ENCODE measurements around the gene LIN7A. TPM values are rescaled to one million over a fixed set of nuclear protein-coding genes. Genes with fewer than 3 reads are reported as not detected.
A peak's percentile ranks its signal among the peaks of the same experiment; 100 is the strongest.

The LIN7A gene
- total and polyA plus RNA-seq, 9 donors = 2.6 to 13.1 (median 6.6) TPM

GRCh38 chr12:80838708-80839107 lies 99.0 kb downstream of the LIN7A start:
- 15 to 22% (median 19%) methylated on average over 1 of the region's 1 CpG for WGBS, 3 donors

DNA sequence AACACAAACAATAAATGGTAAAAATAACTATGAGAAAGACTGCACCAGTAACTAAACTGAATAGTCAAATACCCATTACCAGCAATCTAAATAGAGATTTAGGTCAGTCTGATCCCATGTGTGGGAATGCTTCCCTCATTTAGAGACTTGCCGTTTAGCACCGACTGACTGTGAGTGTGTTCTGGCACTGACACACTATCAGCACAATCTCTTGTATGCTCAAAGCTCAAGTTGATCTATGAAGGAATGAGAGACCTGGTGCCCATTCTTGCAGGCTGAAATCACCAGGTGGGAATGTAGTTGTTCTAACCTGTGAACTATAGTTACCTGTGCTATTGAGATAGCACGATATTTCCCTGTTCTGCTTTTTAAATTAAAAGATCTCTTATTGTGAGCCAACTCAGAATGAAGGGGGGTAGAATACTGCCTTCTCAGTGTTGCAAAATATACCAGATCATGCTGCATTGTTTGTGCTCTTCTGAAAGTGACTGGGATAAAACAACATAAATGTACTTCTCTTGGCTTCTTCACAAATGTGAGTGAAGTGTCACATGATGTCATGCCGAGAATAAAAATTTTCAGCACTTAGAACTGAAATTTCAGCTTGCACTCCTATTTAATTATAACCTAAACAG lies 99.6 kb downstream of the LIN7A start:
- Histone ChIP-seq H3K27me3 (no peaks in the 10 kb centered on the region), H3K4me3 (no peak overlapping the region), H3K27ac (no peak overlapping the region), H3K9me3 (no peaks in the 10 kb centered on the region), H3K4me1 (ENCODE audit: insufficient read depth) (no peaks in the 10 kb centered on the region), H3K36me3 (no peaks in the 10 kb centered on the region)
- 63 to 69% (median 67%) methylated on average over 4 of the region's 4 CpGs for WGBS, 3 donors
- no peak for DNase-seq
- TF ChIP-seq, protein P1, sequence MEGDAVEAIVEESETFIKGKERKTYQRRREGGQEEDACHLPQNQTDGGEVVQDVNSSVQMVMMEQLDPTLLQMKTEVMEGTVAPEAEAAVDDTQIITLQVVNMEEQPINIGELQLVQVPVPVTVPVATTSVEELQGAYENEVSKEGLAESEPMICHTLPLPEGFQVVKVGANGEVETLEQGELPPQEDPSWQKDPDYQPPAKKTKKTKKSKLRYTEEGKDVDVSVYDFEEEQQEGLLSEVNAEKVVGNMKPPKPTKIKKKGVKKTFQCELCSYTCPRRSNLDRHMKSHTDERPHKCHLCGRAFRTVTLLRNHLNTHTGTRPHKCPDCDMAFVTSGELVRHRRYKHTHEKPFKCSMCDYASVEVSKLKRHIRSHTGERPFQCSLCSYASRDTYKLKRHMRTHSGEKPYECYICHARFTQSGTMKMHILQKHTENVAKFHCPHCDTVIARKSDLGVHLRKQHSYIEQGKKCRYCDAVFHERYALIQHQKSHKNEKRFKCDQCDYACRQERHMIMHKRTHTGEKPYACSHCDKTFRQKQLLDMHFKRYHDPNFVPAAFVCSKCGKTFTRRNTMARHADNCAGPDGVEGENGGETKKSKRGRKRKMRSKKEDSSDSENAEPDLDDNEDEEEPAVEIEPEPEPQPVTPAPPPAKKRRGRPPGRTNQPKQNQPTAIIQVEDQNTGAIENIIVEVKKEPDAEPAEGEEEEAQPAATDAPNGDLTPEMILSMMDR (IDR thresholded peaks at IDR 0.05) = no peak
- no peak for TF ChIP-seq POLR2A (IDR thresholded peaks at IDR 0.05)
- TF ChIP-seq EP300 (IDR thresholded peaks at IDR 0.05) = no peak
- intact Hi-C loops (cut with DNase I) = loop anchor here in 1 of 4 donors (10.0 kb wide), 1 partner anchor 97 kb away; the partner anchor contains the start of gene LIN7A

More at GRCh38 chr12:80838708-80839107, 99.0 kb downstream of the LIN7A start:
- TF ChIP-seq EP300 (IDR thresholded peaks at IDR 0.05) = no peak
- no peak for TF ChIP-seq POLR2A (IDR thresholded peaks at IDR 0.05)
- TF ChIP-seq, protein P1 (IDR thresholded peaks at IDR 0.05) = no peak
- Histone ChIP-seq H3K9me3 (no peaks in the 10 kb centered on the region), H3K4me1 (ENCODE audit: insufficient read depth) (no peaks in the 10 kb centered on the region), H3K27ac (no peak overlapping the region), H3K36me3 (no peaks in the 10 kb centered on the region), H3K27me3 (no peaks in the 10 kb centered on the region), H3K4me3 (no peak overlapping the region)
- intact Hi-C loops (cut with DNase I) = loop anchor here in 1 of 4 donors (10.0 kb wide), 1 partner anchor 96 kb away; the partner anchor contains the start of gene LIN7A
- no peak for DNase-seq

DNA sequence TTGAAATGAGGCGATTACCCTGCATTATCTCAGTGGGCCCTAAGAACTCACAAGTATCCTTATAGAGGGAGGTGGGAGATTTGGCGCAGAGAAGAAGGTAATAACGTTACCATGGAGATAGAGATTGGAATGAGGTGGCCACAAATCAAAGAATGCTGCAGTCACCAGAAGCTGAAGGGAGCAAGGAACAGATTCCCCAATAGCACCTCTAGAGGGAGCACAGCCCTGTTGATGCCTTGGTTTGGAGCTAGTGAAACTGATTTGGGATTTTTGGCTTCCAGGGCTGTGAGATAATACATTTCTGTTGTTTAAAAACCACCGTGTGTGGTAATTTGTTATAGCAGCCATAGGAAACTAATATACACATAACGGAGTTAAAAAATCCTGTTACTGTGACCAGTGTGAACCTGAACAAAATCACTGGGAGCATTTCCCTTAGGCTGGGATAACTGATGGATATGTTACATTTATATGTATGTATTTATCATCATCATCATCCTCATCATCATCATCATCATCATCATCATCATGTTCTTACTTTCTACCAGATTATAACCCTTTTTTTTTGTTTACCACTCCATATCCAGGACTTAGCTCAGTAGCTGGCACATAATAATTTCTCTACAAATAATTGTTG lies 100.3 kb downstream of the LIN7A start:
- Histone ChIP-seq H3K27me3 (no peaks in the 10 kb centered on the region), H3K4me1 (ENCODE audit: insufficient read depth) (no peaks in the 10 kb centered on the region), H3K36me3 (no peaks in the 10 kb centered on the region), H3K9me3 (no peaks in the 10 kb centered on the region), H3K4me3 (no peak overlapping the region), H3K27ac (no peak overlapping the region)
- intact Hi-C loops (cut with DNase I) = loop anchor here in 1 of 4 donors (10.0 kb wide), 1 partner anchor 97 kb away; the partner anchor contains the start of gene LIN7A
- DNase-seq = peak in 2 of 5 donors; percentile 21 to 24
- WGBS, 3 donors = 34 to 42% (median 41%) methylated on average over 5 of the region's 5 CpGs
- TF ChIP-seq, protein P1 (IDR thresholded peaks at IDR 0.05) = peak in 2 of 3 donors; percentile 23 to 29
- no peak for TF ChIP-seq POLR2A (IDR thresholded peaks at IDR 0.05)

DNA sequence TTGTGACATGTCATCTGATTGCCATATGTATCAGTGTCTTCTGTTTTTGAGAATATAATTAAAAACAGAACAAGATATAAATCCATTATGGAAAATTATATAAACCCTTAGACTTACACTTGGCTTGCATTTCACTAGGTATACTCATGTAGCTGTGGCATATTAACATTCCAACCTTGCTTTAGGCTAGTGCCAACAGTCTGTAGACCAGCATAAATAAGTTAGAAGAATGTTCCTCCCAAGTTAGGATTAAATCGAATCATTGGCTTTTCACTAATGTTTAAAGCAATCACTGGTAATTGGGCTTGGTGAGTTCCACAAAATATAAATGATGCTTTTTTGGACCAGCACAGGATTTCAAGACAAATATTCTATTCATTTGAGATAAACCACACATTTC lies 103.0 kb downstream of the LIN7A start:
- Histone ChIP-seq H3K27me3 (no peaks in the 10 kb centered on the region), H3K36me3 (no peaks in the 10 kb centered on the region), H3K4me1 (ENCODE audit: insufficient read depth) (no peaks in the 10 kb centered on the region), H3K27ac (no peak overlapping the region), H3K9me3 (no peaks in the 10 kb centered on the region), H3K4me3 (no peak overlapping the region)
- DNase-seq = no peak
- intact Hi-C loops (cut with DNase I) = loop anchor here in 1 of 4 donors (10.0 kb wide), 1 partner anchor 100 kb away; the partner anchor contains the start of gene LIN7A
- WGBS, 3 donors = 0 to 45% (median 43%) methylated on average over 1 of the region's 1 CpG
- TF ChIP-seq POLR2A (IDR thresholded peaks at IDR 0.05) (no peak), EP300 (IDR thresholded peaks at IDR 0.05) (no peak)
- TF ChIP-seq, protein P1 (IDR thresholded peaks at IDR 0.05) = no peak
